Stimulated activated CD8-positive, alpha-beta memory T cell treated with anti-CD3 and anti-CD28 coated beads, Interleukin-15, amount 100 ng/mL, for 24 hours (primary cell): Measurements from ENCODE around the gene EXOSC10.

Experiments
- DNase-seq: peaks from one replicate; pipeline ENCODE4 v3.0.0-alpha.2; 2020; ENCODE audit warnings: low read depth

EXOSC10 gene

DNA sequence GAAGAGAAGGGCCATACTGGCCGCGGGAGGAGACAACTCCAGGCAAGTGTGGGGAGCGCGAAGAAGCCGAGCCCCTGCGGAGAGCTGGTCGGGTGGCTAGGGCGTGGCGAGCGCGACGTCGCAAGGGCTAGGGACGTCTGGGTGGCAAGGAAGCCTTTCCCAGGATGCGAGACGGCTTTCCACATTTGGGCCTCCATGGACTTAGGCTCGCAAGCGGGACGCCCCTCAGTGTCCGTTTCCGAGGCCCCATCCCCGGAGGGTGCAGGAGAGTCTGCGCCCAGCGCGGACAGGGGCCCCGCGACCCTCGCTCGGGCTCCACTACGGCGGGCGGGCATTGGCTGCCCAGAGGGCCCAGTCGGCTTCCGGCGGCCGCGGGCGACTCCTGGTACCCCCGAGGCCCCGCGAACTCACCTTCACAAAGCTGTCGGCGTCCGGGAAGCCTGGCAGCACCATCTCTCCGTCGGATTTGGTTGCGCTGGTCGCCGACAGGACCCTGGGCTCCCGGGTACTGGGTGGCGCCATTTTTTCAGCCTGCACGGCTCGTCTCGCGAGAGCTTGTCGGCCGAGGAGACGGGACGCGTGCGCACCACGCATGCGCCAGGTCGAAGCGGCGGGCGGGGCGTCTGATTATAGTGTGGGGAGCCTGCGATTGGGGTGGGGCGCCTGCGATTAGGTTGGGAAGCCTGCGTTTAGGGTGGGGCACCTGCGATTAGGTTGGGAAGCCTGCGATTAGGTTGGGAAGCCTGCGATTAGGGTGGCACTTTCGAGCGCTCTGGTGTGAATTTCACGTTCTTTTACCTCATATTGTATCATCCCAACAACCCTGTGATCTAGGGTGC, at the start of gene EXOSC10:
EXOSC10 (minus strand) TSS at position 560 of the 839 bp plus-strand sequence; CDS start at position 522, 38 bp downstream.
- DNase-seq, result peak; percentile 81

DNA sequence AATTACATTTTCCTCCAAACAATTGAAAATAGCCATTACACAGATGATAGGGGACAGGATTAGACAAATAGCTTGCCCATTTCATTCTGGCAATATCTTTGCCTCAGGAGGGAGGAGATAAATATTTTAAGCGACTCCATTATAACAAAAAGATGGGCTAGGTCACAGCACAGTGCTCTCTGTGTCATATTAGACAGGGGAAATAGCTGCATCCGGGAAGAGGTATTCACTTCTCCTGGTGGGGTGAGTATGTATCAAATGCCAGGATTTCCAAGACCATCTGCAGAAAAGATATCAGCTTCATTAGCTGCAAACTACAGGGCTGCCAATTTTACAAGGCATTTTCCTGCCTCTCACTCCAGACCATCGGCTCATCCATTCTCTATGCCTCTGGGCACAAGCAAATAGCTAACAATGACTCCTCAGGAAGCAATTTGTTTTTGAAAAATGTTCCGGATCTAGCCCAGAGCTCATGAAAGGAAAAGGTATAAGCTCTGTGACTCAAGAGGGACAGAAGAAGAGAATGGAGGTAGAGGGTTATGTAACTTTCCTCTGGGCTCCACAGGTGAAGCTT, 47.6 kb upstream of the EXOSC10 start:
- DNase-seq, result no peak

DNA sequence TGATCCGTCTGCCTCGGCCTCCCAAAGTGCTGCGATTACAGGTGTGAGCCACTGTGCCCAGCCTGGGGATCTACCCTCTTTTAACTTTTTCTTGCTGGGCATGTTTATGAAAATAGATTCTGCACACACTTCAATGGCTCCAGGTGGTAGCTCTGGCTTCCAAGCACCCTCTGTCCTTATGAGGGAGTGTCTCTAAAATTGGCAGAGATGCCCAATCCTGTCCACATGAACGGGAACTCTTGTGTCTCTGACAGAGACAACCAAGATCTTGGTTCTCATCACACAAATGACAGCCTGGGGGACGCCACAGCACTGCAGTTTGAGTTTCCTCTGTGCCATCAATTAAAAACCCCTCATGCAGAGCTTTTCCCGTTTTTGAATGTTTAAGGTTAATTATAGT, 46.1 kb upstream of the EXOSC10 start:
- no peak for DNase-seq

DNA sequence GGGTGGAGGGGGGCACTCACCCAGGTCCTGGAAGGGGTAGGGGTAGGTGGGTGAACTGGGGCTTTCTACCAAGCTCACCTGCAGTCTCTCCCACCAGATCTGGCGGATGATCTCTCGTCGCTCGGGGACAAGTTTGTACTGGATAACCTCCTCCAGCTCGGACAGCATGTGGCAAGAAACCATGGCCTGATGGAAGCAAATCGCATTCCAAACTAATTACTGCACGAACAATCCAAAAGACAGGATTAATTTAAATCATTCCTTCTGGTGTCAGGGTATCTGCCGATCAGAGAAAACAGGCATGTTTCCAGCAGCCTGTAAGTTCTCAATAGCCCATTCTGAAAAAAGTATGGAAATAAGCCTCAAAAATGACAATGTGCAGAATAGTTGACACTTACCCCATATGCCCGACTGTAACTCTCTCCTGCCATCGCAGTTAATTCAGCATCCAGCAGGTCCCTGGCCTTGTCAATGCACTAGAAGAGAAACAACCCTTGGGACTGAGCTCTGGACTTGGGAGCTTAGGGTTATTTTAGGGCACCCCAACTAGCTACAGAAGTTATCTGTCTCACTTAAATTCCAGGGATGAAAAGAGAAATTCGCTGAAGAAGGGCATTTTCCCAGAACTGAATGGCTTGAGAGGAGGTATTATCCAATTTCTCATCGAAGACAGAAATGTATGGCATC, 45.0 kb upstream of the EXOSC10 start:
- no peak for DNase-seq

DNA sequence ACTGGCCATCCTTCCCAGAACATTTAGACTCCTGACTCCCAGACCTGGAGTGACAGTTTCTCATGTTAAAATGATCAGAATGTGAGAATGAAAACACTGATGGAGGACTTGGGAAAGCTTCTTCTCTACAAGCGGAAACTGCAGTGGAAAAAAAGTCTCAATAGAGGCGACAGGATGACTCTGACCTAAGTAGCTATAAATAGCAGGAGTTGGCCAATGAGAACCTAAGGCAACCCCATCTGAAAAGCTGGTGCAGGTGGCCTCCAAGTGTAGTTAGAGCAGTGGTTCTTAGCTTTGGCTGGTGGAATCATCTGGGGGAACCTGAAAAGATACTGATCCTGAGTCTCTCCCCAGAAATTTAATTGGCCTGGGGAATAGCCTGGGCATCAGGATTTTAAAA, 44.2 kb upstream of the EXOSC10 start:
- no peak for DNase-seq

DNA sequence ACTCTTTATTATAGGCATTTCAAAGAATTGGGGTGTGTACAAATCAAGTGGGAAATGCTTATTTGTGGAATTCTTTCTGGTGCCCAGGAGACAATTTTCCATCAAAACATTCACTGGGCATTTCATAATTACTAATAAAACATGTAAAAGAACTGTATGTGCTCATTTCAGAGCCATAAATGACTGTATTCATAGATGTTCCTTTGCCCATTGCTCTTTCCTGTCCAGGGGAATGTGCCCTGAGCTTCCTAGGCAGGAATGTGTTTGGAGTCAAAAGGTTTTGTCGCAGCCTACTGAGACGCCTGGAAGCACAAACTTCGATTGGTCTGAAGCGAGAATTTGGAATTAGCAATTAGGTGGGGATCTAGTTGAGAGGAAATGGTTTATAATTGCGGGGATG, 43.7 kb upstream of the EXOSC10 start:
- no peak for DNase-seq

DNA sequence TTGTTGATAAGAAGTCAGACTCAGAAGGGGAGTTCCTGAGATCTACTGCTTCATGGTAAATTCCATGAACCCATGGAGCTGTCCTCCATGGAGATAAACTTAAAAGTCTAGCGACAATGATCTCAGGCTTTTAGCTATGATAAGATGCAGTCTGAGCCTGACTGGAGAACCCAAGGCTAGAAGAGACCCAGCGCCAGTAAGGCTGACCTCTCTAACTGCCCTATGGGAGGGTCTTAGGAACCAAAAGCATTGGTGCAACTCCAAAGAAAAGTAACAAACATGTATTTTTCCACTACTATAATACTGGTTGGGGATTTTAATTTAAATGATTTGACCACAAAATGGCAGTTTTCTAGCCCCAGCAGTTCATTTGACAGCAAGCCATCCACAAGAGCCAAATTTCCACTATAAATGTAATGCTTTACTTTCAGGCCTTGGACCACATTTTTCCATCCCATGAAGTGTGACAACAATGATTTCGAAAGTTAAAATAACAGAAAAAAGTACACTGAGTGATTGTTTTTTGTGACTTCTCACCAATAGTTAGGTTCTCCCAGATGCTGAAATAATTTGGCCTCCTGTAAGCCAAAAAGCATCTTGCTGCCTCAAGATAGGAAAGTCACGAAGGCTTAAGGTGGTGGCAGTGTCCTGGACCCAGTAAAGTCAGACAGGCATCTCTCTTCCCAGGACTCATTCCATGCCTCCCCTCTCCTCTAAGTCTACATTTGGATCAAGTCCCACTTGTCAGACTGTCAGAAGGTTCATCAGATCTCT, 43.1 kb upstream of the EXOSC10 start:
- no peak for DNase-seq

DNA sequence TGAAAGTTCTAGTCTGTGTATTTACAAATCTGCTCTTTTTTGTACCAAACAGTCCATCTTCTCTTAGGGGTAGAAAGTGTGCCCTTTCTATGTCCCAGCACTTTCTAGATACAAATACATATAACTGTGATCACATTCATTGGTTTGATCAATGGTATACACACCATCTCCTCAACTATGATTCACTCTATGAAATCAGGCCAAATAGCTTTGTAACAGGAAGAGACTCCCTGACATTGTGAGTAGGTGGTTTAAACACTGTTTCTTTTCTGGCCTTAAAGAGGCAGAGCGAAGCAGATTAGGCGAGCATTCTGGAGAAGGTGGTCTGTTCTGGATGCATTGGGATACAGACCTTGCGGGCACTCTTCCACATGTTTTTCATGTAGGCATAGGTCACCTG, 39.3 kb upstream of the EXOSC10 start:
- DNase-seq, result no peak

DNA sequence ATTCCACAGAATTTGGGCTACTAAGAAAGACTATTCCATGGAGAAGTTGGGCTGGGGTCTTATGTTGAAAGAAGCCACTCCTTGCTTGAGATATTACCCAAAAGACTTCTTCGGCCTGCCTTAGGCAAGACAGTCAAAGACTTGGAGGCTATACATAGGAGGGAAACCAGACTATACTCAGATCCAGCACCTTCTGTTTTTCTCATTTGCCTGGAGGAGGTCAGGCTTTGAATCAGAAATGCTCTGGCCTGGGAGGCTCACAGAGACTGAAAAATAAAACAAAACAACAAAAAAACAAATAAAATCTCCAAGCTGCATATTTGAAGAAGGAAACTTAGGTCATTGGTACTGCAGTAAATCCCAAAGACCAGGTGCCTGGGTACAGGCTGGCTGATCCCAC, 38.4 kb upstream of the EXOSC10 start:
- no peak for DNase-seq

DNA sequence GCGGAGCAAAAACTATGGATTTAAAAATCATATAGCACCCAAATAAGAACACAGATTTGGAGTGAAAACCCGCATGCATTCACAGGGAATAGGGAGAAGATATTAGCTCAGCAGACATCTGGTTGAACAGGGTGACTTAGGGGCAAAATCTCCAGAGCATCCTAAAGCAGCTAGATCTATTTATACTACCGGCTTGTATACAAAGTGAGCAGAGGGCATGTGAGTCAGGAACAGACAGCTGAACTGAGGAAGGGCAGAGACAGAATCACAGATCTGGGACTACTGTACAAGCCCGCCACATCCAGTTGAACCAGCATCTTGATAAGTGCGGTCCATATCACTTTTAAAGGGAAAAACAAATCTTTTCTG, 35.2 kb upstream of the EXOSC10 start:
- no peak for DNase-seq

DNA sequence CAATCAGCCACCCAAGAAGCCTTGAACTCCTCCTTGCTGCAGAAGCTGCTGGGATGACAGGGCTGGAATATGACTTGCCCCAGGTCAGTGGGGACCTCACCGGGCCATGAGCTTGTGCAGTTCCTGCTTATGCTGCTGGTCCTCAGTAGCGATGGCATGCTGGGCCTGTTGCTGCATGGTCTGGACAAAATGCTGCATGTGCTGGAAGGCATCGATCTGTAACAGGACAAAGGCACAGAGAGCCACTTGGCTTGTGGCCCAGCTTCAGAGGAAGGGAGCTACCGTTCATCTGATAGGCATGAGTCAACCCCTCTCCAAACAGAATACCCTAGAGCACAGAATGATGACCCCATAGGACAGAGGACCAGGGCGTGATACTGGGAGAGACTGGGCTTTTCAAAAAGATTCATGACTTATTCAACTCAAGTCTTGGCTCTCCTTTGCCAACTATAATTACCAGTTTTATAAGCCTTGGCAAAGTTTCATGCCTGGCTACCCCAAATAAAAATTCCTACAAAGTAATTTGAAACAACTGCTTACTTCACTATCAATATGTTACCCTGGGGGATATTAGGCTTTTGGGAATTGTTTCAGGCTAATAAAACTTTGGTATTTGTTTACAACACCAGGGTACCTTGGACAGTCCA, 34.7 kb upstream of the EXOSC10 start:
- DNase-seq, result no peak

DNA sequence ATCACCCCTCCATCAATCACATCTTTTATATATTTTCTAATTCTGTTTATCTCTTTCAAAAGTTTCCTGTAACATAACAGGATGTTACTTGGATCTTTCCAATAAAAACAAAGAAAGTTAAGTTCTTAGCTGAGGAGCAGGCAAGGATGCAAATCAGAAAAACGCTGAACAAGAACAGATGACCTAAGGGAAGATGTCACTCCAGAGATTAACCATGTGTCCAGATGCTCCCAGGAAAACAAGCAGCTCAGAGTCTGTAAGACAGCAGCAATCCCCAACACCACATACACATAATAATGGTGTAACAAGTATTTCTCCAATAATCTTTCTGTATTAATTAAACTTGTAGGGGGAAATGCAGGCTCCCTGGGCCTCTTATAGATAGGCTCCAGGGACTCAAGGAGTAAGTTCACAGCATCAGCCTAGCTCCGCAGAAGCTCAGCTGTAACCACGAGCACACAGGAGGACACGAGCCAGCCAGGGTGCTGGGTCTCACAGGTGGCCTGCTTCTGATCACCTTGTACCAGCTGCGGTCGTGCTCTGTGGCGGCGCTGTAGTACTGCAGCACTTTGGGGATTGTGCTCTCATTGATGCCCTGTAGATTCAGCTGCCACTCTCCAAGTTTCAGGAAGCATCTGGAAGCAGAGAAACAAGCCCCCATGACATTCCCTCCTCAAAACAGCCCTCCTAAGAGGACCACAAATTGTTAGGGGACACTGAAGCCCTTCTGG, 33.1 kb upstream of the EXOSC10 start:
- no peak for DNase-seq

DNA sequence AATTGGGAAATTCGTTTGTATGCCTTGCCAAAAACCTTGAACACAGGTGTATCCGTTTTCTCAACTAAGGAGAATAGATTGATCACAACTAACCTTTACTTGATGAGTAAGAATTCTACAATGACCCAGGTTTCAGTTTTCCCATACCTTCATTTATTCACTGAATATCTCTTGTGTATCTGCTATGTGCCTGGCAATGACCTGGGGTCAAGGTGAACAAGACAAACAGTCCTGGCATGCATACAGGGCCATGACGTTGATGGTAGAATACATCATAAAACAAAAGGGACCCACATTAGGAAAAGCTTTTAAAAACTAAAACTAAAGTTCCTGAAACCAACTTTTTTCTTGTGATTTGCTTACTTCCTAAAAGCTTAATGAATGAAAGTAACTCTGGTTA, 32.1 kb upstream of the EXOSC10 start:
- no peak for DNase-seq

DNA sequence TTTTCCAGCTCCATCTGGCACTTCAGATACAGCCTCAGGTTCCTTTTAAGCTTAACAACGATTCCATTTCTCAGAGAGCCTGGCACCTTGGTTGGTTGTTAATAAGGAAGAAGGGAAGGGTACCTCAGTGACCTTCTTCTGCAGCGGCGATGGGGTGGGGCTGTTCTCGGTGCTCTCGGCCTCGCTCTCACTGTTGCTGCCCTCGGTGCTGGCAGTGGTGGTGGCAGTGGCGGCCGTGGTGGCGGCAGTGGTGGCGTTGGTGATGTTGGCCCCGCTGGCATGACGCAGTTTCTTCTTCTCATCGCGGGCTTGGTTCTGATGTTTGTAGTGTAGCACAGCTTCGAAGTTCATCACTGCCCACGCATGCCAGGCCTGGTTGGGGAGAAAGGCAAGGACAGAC, 30.7 kb upstream of the EXOSC10 start:
- no peak for DNase-seq

DNA sequence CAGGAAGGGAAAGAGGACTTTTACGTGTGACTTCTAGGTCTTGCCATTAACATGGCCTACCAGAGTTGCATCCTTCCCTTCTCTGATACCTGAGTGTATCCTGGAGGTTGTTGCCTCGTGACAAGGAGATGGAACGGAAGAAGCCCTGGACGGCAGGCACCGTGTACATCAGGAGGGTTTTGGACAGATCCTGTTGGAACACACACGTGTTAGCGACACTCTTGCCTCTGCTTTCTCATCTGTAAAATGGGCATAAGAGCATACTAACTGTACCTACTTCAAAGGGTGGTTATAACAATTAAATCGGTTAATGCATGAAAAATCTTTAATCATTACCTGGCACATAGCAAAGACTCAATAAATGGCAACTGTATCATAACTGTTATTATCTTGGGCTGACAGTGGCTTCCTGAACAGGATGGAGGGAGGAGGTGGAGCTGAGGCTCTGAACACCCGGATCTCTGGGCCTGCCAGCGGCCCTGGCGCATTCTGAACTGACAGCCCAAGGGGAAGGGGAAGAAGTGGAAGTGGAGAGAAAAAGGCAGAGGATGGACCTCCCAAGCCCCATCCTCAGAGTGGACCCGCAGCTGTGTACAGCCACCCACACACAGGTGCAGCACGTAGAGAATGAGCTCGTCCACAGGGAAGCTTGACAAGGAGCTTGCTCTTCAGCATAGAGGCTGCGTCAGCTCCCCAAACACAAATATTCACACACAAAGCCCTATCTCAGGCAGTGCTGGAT, 30.2 kb upstream of the EXOSC10 start:
- no peak for DNase-seq

DNA sequence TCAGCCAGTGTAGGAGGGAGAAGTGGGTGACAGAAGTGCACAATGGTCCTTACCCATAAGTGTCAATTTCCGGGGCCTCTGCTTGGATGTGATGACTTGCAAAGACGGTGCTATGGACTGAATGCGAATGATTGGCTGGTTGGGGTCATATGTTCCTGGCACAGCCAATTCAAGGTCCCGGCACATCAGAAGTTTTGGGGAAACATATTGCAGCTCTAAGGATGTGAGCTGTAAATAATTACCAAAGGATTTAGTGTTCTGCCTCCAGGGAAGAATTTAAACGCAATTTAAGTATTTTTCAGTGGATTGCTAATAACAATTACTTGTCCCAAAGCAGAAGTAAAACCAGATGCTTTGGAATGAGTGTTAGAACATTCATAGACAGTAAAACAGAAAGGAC, 26.9 kb upstream of the EXOSC10 start:
- DNase-seq, result no peak

DNA sequence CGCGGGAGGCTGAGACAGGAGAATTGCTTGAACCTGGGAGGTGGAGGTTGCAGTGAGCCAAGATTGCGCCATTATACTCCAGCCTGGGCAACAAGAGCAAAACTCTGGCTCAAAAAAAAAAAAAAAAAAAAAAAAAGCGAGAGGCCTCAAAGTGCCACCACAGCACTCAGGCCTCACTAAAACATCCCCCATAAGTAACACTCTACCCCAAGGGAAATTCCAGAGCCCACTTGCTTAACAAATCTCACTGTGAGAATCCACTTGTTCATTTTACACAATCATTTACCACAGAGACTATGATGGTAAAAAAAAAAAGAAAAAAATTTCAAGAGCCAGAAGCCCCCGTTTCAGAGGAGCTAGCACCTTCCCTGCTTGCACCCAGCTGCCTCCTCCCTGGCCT, 26.3 kb upstream of the EXOSC10 start:
- no peak for DNase-seq

DNA sequence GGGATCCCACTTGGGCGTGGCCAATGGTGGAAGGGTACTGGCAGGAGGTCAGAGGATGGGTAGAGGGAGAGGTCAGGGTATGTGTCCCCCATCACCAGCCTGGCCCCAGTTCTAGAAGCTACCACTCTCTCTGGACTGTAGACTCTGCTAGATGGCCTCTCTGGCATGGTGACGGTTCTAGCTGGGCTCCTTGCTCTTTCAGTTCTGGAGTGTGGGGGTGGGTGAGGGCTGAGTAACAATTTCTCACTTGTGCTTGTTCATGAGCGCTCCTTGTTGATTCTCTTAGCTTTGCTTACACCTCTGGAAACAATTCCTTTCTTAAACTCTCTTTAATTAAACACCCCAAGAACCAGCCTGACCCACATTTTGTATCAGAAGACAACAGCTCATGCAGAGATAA, 25.3 kb upstream of the EXOSC10 start:
- DNase-seq, result no peak

DNA sequence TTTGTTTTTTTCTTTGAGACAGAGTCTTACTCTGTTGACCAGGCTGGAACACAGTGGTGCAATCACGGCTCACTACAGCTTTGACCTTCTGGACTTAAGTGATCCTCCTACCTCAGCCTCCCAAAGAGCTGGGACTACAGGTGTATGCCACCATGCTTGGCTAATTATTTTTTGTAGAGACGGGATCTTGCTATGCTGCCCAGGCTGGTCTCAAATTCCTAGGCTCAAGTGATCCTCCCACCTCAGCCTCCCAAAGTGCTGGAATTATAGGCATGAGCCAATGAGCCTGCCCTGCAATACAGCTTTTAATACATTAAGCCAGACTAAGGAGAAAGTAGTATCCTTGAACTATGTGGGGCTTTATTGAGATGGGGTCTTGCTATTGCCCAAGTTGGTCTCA, 16.6 kb upstream of the EXOSC10 start:
- no peak for DNase-seq

DNA sequence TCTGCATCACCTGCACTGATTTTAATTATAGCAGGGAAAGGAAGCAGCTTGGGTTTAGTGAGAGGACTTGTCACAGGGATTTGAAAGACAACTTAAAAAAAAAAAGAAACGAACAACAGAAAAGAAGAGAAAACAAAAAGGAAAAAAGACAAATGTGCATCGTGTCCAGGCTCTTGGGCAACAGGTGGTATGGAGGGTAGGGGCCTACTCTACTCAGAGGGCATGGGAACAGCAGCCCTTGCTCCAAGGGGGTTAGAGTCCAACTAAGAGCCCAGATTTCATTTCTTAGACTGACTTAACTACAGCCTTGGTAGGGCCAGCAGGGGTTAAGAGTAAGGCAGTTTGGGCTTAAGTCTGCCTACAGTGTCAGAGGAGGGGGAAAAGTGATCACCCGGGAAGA, 15.3 kb upstream of the EXOSC10 start:
- DNase-seq, result no peak
